ENCODE measurements around the gene TYW1B. TPM values are rescaled to one million over a fixed set of nuclear protein-coding genes. Genes with fewer than 3 reads are reported as not detected.
"Not testable (repeated sequence)": the region's sequence is repeated elsewhere in the genome, so short reads cannot be mapped to it uniquely, and the experiment has no call there.

The TYW1B gene
- total RNA-seq, 1 donor from 2014 or later: 5.0 TPM

- H3K27me3 Mint-ChIP-seq (ENCODE audit: unreplicated experiment); H3K27ac Mint-ChIP-seq (ENCODE audit: unreplicated experiment); H3K9me3 Mint-ChIP-seq (ENCODE audit: unreplicated experiment); H3K4me1 Mint-ChIP-seq (ENCODE audit: low read depth, unreplicated experiment); H3K4me3 Mint-ChIP-seq (ENCODE audit: unreplicated experiment); DNase-seq: not testable (repeated sequence)
- peaks cover 30% of the 10 kb centered on the region for H3K36me3 Mint-ChIP-seq (ENCODE audit: unreplicated experiment)
These were observed 84.2 kb downstream of the TYW1B start for GRCh38 chr7:72743801-72744200.

- H3K9me3 Mint-ChIP-seq (ENCODE audit: unreplicated experiment); H3K27me3 Mint-ChIP-seq (ENCODE audit: unreplicated experiment); H3K4me3 Mint-ChIP-seq (ENCODE audit: unreplicated experiment); H3K4me1 Mint-ChIP-seq (ENCODE audit: low read depth, unreplicated experiment); DNase-seq; H3K27ac Mint-ChIP-seq (ENCODE audit: unreplicated experiment): not testable (repeated sequence)
- H3K36me3 Mint-ChIP-seq (ENCODE audit: unreplicated experiment): peaks cover 30% of the 10 kb centered on the region
These were observed 88.3 kb downstream of the TYW1B start for GRCh38 chr7:72739716-72740115.

GRCh38 chr7:72735855-72736254 is 92.1 kb downstream of the TYW1B start:
- not testable (repeated sequence) for H3K27me3 Mint-ChIP-seq (ENCODE audit: unreplicated experiment); H3K4me1 Mint-ChIP-seq (ENCODE audit: low read depth, unreplicated experiment); H3K4me3 Mint-ChIP-seq (ENCODE audit: unreplicated experiment); H3K9me3 Mint-ChIP-seq (ENCODE audit: unreplicated experiment); H3K27ac Mint-ChIP-seq (ENCODE audit: unreplicated experiment); DNase-seq
- H3K36me3 Mint-ChIP-seq (ENCODE audit: unreplicated experiment): peaks cover 28% of the 10 kb centered on the region

- H3K27me3 Mint-ChIP-seq (ENCODE audit: unreplicated experiment); H3K27ac Mint-ChIP-seq (ENCODE audit: unreplicated experiment); DNase-seq; H3K4me1 Mint-ChIP-seq (ENCODE audit: low read depth, unreplicated experiment); H3K4me3 Mint-ChIP-seq (ENCODE audit: unreplicated experiment); H3K9me3 Mint-ChIP-seq (ENCODE audit: unreplicated experiment): not testable (repeated sequence)
- peaks cover 35% of the 10 kb centered on the region for H3K36me3 Mint-ChIP-seq (ENCODE audit: unreplicated experiment)
These were observed 97.2 kb downstream of the TYW1B start for GRCh38 chr7:72730815-72731214.

- H3K4me1 Mint-ChIP-seq (ENCODE audit: low read depth, unreplicated experiment); DNase-seq; H3K27ac Mint-ChIP-seq (ENCODE audit: unreplicated experiment); H3K27me3 Mint-ChIP-seq (ENCODE audit: unreplicated experiment); H3K9me3 Mint-ChIP-seq (ENCODE audit: unreplicated experiment); H3K4me3 Mint-ChIP-seq (ENCODE audit: unreplicated experiment): not testable (repeated sequence)
- peaks cover 34% of the 10 kb centered on the region for H3K36me3 Mint-ChIP-seq (ENCODE audit: unreplicated experiment)
These were observed 97.6 kb downstream of the TYW1B start for GRCh38 chr7:72730384-72730783.

GRCh38 chr7:72729130-72729529 is 98.9 kb downstream of the TYW1B start:
- H3K36me3 Mint-ChIP-seq (ENCODE audit: unreplicated experiment): peaks cover 26% of the 10 kb centered on the region
- H3K9me3 Mint-ChIP-seq (ENCODE audit: unreplicated experiment); H3K27ac Mint-ChIP-seq (ENCODE audit: unreplicated experiment); H3K4me1 Mint-ChIP-seq (ENCODE audit: low read depth, unreplicated experiment); DNase-seq; H3K4me3 Mint-ChIP-seq (ENCODE audit: unreplicated experiment); H3K27me3 Mint-ChIP-seq (ENCODE audit: unreplicated experiment): not testable (repeated sequence)

- DNase-seq; H3K4me3 Mint-ChIP-seq (ENCODE audit: unreplicated experiment); H3K27ac Mint-ChIP-seq (ENCODE audit: unreplicated experiment); H3K36me3 Mint-ChIP-seq (ENCODE audit: unreplicated experiment); H3K4me1 Mint-ChIP-seq (ENCODE audit: low read depth, unreplicated experiment); H3K9me3 Mint-ChIP-seq (ENCODE audit: unreplicated experiment); H3K27me3 Mint-ChIP-seq (ENCODE audit: unreplicated experiment): not testable (repeated sequence)
These were observed 105.3 kb downstream of the TYW1B start for GRCh38 chr7:72722694-72723093.

GRCh38 chr7:72720890-72721289 is 107.1 kb downstream of the TYW1B start:
- not testable (repeated sequence) for DNase-seq; H3K36me3 Mint-ChIP-seq (ENCODE audit: unreplicated experiment); H3K27me3 Mint-ChIP-seq (ENCODE audit: unreplicated experiment); H3K27ac Mint-ChIP-seq (ENCODE audit: unreplicated experiment); H3K9me3 Mint-ChIP-seq (ENCODE audit: unreplicated experiment); H3K4me3 Mint-ChIP-seq (ENCODE audit: unreplicated experiment); H3K4me1 Mint-ChIP-seq (ENCODE audit: low read depth, unreplicated experiment)

GRCh38 chr7:72717252-72717774 is 110.7 kb downstream of the TYW1B start:
- not testable (repeated sequence) for DNase-seq; H3K27ac Mint-ChIP-seq (ENCODE audit: unreplicated experiment); H3K36me3 Mint-ChIP-seq (ENCODE audit: unreplicated experiment); H3K4me3 Mint-ChIP-seq (ENCODE audit: unreplicated experiment); H3K9me3 Mint-ChIP-seq (ENCODE audit: unreplicated experiment); H3K27me3 Mint-ChIP-seq (ENCODE audit: unreplicated experiment); H3K4me1 Mint-ChIP-seq (ENCODE audit: low read depth, unreplicated experiment)

- not testable (repeated sequence) for H3K27me3 Mint-ChIP-seq (ENCODE audit: unreplicated experiment); DNase-seq; H3K4me3 Mint-ChIP-seq (ENCODE audit: unreplicated experiment); H3K9me3 Mint-ChIP-seq (ENCODE audit: unreplicated experiment); H3K36me3 Mint-ChIP-seq (ENCODE audit: unreplicated experiment); H3K27ac Mint-ChIP-seq (ENCODE audit: unreplicated experiment); H3K4me1 Mint-ChIP-seq (ENCODE audit: low read depth, unreplicated experiment)
These were observed 116.1 kb downstream of the TYW1B start for GRCh38 chr7:72711927-72712326.
